Measurements from ENCODE around the gene NEK6.

- TF ChIP-seq CTCF (IDR thresholded peaks at IDR 0.05; ENCODE audit: insufficient read depth, low read length): no peak
- TF ChIP-seq POLR2AphosphoS5 (IDR thresholded peaks at IDR 0.05; ENCODE audit: low read depth): no peak
- TF ChIP-seq REST (IDR thresholded peaks at IDR 0.05; ENCODE audit: insufficient replicate concordance, low read depth): no peak
- TF ChIP-seq GABPA (IDR thresholded peaks at IDR 0.05; ENCODE audit: low read depth): no peak
- no peak for TF ChIP-seq SPI1 (IDR thresholded peaks at IDR 0.05; ENCODE audit: borderline replicate concordance, low read depth)
Measured at GRCh38 chr9:124259158-124259808, 1.5 kb downstream of the NEK6 start.
